Articular chondrocyte of knee joint (primary cell): ENCODE results near the gene UBL4A. TPM values are rescaled to one million over a fixed set of nuclear protein-coding genes. Genes with fewer than 3 reads are reported as not detected.

Experiments used
- small RNA-seq: library from RNA; depleted of rRNA; stranded (forward); fragments of <200 nt; gene quantifications from one replicate; pipeline ENCODE3, GENCODE V24; 2012
- total RNA-seq: library from RNA; depleted of rRNA; stranded (reverse); fragments of >200 nt; gene quantifications from 2 replicates; pipeline ENCODE4 v1.2.3, GENCODE V29; 2012

The UBL4A gene
- total RNA-seq = 28.0 and 29.6 TPM in 2 replicates

DNA sequence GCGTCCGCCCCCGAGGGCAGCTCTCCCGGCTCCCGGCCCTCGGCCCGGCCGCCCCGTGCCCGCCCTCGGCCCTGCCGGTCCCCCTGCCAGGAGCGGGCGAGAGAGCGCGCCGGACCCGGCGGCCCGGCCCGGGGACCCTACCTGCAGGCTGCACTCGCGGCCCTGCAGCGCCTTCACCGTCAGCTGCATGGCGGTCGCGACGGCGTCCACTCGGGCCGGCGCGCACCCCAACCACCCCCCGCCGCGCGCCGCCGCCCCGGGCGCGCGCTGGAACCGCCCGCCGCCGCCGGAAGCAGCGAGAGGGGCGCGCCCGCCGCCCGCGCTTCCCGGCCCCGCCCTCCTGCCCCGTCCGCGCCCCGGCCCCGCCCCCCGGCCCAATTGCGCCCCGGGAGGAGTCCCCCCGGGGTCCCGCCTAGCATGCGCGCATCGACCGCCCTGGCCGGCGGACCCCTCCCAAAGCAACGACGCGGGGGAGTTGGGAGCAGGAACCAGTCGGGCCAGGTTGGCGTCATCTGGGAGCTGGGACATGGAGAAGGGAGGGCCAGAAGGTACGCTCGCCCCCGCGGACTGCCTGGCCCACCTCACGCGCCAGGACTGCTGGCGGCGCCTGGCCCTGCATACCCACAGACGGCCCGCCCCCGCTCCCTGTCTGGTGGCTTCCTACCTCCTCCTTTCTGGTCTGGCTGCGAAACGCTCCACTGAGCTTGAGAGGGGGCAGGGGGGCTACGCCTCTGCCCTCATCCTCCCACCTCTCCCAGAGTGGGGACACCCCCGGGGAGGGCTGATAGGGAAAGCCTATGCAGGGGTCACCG, at the start of gene UBL4A:
Gene UBL4A, minus strand, starts transcription at position 220 of the 812 bp plus-strand sequence. Its CDS starts 31 bp downstream, at position 189.

DNA sequence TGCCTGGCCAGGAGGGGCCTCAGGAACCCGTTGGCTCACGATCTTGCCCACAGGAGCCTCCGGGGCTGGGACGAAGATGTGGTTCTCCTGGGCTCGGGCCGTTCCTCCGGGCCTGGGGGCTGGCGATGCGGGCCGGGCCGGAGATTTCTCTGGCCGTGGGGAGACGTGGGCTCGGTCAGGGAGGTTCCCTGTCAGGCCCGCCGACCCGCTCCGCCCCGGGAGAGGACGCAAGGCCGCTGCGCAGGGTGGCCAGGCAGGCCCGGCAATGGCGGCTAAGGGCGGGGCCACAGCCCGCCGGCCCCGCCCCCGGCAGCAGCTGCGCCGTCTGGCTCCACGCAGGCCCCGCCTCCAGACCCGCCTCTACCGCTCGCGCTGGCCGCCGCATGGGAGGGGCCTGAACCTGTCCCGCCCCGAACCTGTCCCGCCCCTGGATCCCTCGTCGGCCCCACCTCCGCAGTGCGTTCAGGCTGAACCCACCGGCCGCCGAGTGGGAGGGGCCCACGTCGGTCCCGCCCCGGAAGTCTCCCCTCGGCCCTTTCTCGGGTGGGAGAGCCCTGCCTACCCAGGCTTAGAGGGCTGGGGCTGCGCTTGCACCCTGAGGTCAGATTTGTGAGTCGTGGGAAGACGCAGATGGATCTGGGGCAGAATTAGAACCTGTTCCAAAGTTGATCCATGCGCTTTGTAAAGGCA, 29.7 kb upstream of the UBL4A start, which contains the start of gene FAM3A:
Gene FAM3A, minus strand, starts transcription at position 267 of the 690 bp plus-strand sequence. CDS start 460 bp downstream, outside the sequence.

DNA sequence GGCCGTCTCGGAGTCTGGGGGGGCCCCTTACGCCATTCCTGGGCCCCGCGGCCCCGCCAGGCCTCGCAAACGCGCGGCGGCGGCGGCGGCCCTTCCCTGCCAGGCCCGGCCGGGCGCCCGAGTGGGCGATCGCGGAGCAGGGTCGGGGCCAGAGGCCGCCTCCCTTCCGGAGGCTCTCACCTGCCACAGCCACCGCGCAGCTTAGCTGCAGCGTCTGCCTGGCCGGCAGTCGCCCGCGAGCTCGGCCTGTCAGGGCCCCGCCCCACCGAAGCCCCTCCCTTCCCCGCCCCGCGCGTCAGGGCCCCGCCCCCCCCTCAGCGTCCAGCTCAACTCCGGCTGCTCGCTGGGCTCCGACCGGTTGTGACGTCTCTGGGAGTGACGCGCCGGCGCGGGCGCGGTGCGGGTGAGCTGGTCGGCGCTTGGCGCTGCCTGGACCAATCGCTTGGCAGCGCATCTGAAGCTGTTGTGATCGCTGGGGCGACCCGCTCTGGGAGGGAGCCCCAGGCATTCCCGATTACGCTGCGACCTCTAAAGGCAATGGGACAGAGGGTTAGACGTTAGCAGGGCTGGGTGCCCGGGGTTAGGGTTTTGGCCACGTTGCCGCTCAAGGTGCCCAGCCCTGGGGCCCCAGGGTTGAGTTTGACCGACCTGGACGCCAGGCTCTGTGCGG, 4.1 kb upstream of the UBL4A start, which contains the start of gene SLC10A3:
Gene SLC10A3, minus strand, starts transcription at position 216 of the 670 bp plus-strand sequence. CDS start 1,689 bp downstream, outside the sequence.

DNA sequence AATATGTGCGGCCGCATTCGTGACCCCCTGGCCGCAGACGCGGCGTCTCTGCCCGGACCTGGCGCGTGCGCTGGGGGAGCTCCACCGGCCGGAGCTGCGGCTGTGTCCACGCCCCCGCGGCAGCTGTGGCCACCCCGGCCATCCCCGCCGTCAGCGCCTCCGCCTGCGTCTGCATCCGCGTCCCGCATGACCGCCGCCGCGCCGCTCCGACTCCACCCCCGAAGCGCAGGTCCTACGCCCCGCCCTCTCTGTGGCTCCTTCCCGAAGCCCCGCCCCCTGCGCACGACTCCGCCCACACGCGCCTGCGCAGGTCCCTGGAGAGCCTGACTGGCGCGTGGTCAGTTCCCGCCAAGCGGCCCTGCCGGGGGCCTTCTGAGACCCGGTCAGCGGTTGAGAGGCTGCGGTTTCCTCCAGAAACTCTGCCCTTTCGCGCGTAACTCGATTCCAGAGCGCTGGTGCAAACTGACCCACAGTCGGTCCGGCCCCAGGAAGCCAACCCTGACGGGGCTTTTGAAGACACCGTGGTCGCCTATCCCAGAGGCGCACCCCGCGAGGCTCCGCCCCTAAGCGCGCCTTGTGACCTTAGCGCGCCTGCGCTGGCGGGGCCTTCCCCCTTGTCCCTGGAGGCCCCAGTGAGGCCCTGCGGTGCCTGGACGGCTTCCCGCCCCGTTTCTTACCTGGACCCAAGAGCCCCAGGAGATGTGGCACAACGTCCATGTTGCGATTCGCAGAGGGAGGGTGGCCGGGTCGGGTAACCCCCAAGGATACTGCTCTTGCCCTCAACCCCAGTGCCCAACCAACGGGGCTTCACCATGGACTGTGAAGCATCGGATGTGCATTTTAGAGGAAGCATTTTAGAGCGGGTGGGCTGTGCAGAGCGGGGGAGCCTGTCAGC, 7.4 kb downstream of the UBL4A start, which contains the start of gene LAGE3:
Gene LAGE3, minus strand, starts transcription at position 554 of the 895 bp plus-strand sequence. Its CDS starts 366 bp downstream, at position 188.

DNA sequence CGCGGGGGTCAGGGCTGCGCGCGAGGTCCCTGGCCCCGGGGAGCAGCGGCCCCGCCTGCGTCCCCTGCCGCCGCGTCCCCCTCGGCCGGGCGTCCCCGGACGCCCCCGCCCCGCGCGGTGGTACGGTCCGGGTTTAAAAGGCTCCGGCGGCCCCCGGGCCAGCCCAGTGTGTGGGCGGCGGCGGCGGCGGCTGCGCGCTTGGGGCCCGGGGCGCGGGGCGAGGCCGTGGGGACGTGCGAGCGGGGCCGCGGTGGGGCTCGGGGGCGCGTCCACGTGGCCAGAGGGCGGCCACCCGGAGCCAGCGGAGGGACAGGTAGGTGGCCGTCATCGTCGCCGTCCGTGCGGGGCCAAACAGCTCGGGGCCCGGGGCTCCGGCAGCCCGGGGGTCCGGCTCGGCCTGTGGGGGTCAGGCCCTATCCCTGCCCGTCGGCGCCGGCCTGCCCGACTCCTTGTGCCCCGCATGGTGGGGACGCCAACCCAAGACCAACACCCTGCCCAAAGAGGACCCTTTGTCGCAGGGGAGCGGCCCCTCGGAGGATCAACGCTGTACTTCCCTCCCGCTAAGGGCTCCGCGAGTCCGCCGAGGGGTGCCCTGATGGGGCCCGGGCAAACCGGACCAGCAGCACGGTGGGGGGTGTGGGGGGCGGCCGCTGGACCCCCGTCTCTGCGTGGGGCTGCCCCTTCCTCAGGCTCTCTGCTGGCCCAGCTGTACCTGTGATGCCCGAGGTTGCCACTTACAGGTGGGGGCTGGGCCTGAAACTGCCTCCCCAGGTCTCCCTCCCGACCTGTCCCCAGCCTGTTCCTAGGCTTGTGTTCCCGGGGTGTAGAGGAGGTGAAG, 28.1 kb downstream of the UBL4A start, which contains the start of gene PLXNA3:
Gene PLXNA3, plus strand, starts transcription at position 166 of the 838 bp plus-strand sequence. CDS start 1,903 bp downstream, outside the sequence.

DNA sequence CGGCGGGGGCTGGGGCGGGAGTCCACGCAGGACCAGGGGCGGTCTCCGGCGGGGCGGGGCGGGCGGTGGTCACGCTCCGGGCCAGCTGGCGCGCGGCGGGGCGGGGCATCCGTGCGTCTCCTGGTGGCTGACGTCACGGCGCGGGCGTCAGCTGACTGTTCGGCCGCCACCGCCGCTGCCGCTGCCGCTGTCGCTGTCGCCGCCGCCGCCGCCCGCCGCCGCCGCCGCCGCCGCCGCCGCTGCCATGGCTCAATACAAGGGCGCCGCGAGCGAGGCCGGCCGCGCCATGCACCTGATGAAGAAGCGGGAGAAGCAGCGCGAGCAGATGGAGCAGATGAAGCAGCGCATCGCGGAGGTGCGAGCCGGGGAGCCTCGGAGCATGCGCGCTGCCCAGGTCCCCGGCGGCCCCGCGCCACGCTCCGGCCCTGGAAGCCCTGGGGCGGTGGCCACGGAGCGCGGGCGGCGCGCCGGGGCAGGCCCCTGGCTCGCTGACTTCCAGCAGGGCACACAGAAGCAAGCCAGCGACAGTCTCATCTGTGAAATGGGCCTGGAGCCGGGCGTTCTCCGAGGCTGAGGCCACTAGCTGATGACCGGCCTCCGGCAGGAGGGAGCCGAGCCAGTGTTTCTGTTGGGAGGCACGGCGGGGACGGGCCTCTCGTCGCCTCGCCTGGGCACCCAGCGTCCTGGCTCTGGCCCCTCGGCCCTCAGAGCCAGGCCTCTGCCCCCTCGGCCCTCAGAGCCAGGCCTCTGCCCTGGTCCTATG, 42.2 kb downstream of the UBL4A start, which contains the start of gene FAM50A:
Gene FAM50A, plus strand, starts transcription at position 150 of the 763 bp plus-strand sequence. Its CDS starts 95 bp downstream, at position 245.

DNA sequence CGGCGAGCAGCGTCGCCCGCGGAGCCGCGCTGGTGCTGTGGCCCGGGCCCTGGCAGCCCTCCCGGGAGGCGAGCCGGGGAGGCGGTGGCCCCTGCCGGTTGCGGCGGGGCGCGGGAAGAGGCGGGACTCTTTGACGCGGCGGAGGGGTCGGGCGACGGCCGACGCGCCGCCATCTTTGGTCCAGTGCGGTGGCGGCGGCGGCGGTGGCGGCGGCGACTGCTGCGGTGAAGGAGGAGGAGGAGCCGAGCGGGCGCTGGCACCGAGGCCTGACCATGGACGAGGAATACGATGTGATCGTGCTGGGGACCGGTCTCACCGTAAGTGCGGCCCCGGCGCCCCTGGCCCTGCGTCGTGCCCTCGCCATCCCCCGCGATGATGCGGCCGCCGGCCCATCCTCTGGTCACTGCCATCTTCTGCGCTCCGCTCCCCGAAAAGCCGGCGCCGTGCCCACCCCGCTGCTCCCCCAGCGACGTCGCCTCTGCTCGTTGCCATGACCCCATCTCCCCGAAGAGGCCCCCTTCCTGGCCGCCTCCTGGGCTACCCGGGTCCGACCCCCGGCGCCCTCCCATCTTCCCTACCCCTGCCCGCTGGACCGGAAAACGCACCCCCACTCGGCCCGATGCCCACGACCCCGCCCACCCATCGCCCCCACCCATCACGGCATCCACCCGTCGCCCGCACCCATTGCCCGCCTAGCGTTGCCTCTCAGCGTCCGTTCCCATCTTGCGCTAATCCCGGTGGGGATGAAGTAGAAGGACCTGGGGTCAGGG, 49.2 kb downstream of the UBL4A start, which contains the start of gene GDI1:
Gene GDI1, plus strand, starts transcription at position 172 of the 770 bp plus-strand sequence. Its CDS starts 101 bp downstream, at position 273.

Small RNAs within 50 kb of the gene (small RNA-seq; reads per million reads assigned to genes)
- gene MIR6858 (not detected), gene RN7SL697P (not detected)

Other genes starting within 250 kb of the UBL4A start
- gene OPN1MW3, start 229.0 kb downstream of the UBL4A start, total RNA-seq = not detected in 2 replicates
- not detected in 2 replicates for gene TEX28, start 191.5 kb downstream of the UBL4A start, total RNA-seq
- gene TKTL1, start 190.8 kb downstream of the UBL4A start, total RNA-seq = not detected in 2 replicates
- 1,743 and 1,971 TPM in 2 replicates for gene FLNA, start 112.0 kb downstream of the UBL4A start, total RNA-seq
- 34.8 and 40.5 TPM in 2 replicates for gene EMD, start 107.3 kb downstream of the UBL4A start, total RNA-seq
- 2,325 and 2,873 TPM in 2 replicates for gene RPL10, start 88.2 kb downstream of the UBL4A start, total RNA-seq
- 55.5 and 61.5 TPM in 2 replicates for gene DNASE1L1, start 77.4 kb downstream of the UBL4A start, total RNA-seq
- gene TAFAZZIN, start 75.1 kb downstream of the UBL4A start, total RNA-seq = 12.0 and 12.2 TPM in 2 replicates
- 31.6 and 37.2 TPM in 2 replicates for gene ATP6AP1, start 57.9 kb downstream of the UBL4A start, total RNA-seq
- gene GDI1, start 49.5 kb downstream of the UBL4A start, total RNA-seq = 59.5 and 77.8 TPM in 2 replicates
- gene FAM50A, start 42.5 kb downstream of the UBL4A start, total RNA-seq = 30.6 and 36.6 TPM in 2 replicates
- 12.9 and 16.9 TPM in 2 replicates for gene PLXNA3, start 28.3 kb downstream of the UBL4A start, total RNA-seq
- gene LAGE3, start 7.3 kb downstream of the UBL4A start, total RNA-seq = 16.5 and 18.2 TPM in 2 replicates
- gene SLC10A3, start 4.0 kb upstream of the UBL4A start, total RNA-seq = 32.5 and 33.3 TPM in 2 replicates
- 21.9 and 22.2 TPM in 2 replicates for gene FAM3A, start 29.6 kb upstream of the UBL4A start, total RNA-seq
- gene G6PD, start 60.2 kb upstream of the UBL4A start, total RNA-seq = 80.2 and 110 TPM in 2 replicates
- gene IKBKG, start 61.0 kb upstream of the UBL4A start, total RNA-seq = 12.1 and 13.6 TPM in 2 replicates
- not detected in 2 replicates for gene CTAG1A, start 98.5 kb upstream of the UBL4A start, total RNA-seq
- not detected in 2 replicates for gene CTAG1B, start 132.7 kb upstream of the UBL4A start, total RNA-seq
- gene CTAG2, start 167.0 kb upstream of the UBL4A start, total RNA-seq = not detected in 2 replicates